WERI-Rb-1 (cell line): ENCODE data around the gene GDPD5.

ENCODE experiments used
- DNase-seq: peaks from one replicate; pipeline ENCODE4 v3.0.0-alpha.2; 2020
- H3K27ac ChIP-seq: fragments of 250-450 bp; sonication (Bioruptor Pico); 2 replicates; pipeline ENCODE4 v1.5.1; 2020; ENCODE audit warnings: mild to moderate bottlenecking, moderate library complexity
- H3K27me3 ChIP-seq: fragments of 250-450 bp; sonication (Bioruptor Pico); 2 replicates; pipeline ENCODE4 v1.5.1; 2021; ENCODE audit warnings: mild to moderate bottlenecking, low read depth, moderate library complexity; ENCODE audit not compliant: insufficient read depth, severe bottlenecking
- H3K36me3 ChIP-seq: fragments of 250-450 bp; sonication (Bioruptor Pico); 2 replicates; pipeline ENCODE4 v1.5.1; 2020; ENCODE audit warnings: mild to moderate bottlenecking, moderate library complexity
- H3K4me3 ChIP-seq: 2 replicates; pipeline ENCODE4 v1.5.1; 2011; ENCODE audit warnings: low read depth, mild to moderate bottlenecking, control low read depth, low read length
- H3K9me3 ChIP-seq: fragments of 250-450 bp; sonication (Bioruptor Pico); 2 replicates; pipeline ENCODE4 v1.5.1; 2021; ENCODE audit warnings: mild to moderate bottlenecking, moderate library complexity; ENCODE audit not compliant: severe bottlenecking
- TF ChIP-seq, protein P1 (sequence below): IDR thresholded peaks from 2 replicates; pipeline ENCODE4 v1.5.1; 2011; ENCODE audit warnings: low read depth, mild to moderate bottlenecking, control low read depth, inconsistent platforms, low read length

The GDPD5 gene

GRCh38 chr11:75470476-75471080 is 55.2 kb downstream of the GDPD5 start:
- TF ChIP-seq, protein P1, sequence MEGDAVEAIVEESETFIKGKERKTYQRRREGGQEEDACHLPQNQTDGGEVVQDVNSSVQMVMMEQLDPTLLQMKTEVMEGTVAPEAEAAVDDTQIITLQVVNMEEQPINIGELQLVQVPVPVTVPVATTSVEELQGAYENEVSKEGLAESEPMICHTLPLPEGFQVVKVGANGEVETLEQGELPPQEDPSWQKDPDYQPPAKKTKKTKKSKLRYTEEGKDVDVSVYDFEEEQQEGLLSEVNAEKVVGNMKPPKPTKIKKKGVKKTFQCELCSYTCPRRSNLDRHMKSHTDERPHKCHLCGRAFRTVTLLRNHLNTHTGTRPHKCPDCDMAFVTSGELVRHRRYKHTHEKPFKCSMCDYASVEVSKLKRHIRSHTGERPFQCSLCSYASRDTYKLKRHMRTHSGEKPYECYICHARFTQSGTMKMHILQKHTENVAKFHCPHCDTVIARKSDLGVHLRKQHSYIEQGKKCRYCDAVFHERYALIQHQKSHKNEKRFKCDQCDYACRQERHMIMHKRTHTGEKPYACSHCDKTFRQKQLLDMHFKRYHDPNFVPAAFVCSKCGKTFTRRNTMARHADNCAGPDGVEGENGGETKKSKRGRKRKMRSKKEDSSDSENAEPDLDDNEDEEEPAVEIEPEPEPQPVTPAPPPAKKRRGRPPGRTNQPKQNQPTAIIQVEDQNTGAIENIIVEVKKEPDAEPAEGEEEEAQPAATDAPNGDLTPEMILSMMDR, result no peak

GRCh38 chr11:75469785-75470405 is 55.8 kb downstream of the GDPD5 start:
- H3K36me3 ChIP-seq, result peaks cover 9% of the 10 kb centered on the region
- no peaks in the 10 kb centered on the region for H3K9me3 ChIP-seq
- H3K27ac ChIP-seq, result peak overlapping the region; percentile 87
- H3K27me3 ChIP-seq, result no peaks in the 10 kb centered on the region
- no peak for DNase-seq
- no peak overlapping the region for H3K4me3 ChIP-seq
- TF ChIP-seq, protein P1, result no peak

More at GRCh38 chr11:75470476-75471080, 55.2 kb downstream of the GDPD5 start:
- H3K27me3 ChIP-seq, result no peaks in the 10 kb centered on the region
- DNase-seq, result no peak
- peak overlapping the region; percentile 87 for H3K27ac ChIP-seq
- peaks cover 14% of the 10 kb centered on the region for H3K36me3 ChIP-seq
- no peaks in the 10 kb centered on the region for H3K9me3 ChIP-seq
- peak overlapping the region; percentile 25; the same call in 1 of the 2 replicates for H3K4me3 ChIP-seq

- Histone ChIP-seq H3K27me3 (no peaks in the 10 kb centered on the region), H3K4me3 (no peak overlapping the region), H3K27ac (peak overlapping the region; percentile 87), H3K36me3 (peaks cover 8% of the 10 kb centered on the region), H3K9me3 (no peaks in the 10 kb centered on the region)
- TF ChIP-seq, protein P1, result no peak
- peak; percentile 66 for DNase-seq
Measured at GRCh38 chr11:75468534-75469340, 57.0 kb downstream of the GDPD5 start.

DNA sequence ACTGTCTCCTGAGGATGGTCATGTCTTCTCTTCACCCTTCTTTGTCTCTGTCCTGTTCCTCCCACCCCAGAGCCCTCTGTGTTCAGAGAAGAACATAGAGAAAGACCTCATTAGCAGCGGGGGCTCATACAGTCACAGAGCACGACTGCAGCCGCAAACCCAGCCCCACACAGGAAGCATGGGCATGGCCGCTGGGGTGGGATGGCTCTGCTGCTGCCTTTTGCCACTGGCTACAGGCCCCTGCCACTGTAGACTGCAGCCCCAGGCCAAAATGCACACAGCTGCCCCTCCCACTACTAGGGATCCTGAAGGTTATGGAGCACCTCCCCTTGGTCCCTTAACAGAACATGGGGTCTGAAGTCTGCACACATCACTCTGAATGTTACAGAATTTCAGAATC is 57.9 kb downstream of the GDPD5 start:
- no peak for DNase-seq
- TF ChIP-seq, protein P1, result no peak
- no peaks in the 10 kb centered on the region for H3K27me3 ChIP-seq

DNA sequence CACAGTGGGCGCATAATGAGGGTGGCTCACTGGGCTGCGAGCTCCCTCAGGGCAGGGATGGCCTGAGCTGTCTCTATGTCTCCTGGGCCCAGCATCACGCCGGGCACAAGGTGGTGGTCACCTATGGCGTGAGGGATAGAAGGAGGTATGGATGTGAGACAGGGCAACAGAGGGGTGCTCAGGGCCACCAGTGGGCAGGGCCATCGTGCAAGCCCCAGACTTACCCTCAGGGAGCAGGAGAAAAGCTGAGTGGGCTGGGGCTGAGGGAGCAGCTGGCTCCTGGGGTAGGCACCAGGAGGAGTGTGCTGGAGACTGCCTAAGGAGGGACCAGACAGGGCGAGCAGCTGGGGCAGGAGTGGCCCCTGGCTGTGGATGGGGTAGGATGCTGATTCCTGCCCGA is 58.4 kb downstream of the GDPD5 start:
- Histone ChIP-seq H3K4me3 (no peak overlapping the region), H3K9me3 (no peaks in the 10 kb centered on the region), H3K27me3 (no peaks in the 10 kb centered on the region), H3K36me3 (peaks cover 7% of the 10 kb centered on the region), H3K27ac (no peak overlapping the region)
- TF ChIP-seq, protein P1, result no peak
- DNase-seq, result no peak

More for the DNA sequence above, 57.9 kb downstream of the GDPD5 start:
- Histone ChIP-seq H3K36me3 (peaks cover 7% of the 10 kb centered on the region), H3K27ac (peak overlapping the region; percentile 87; the same call in 1 of the 2 replicates), H3K4me3 (no peak overlapping the region), H3K9me3 (no peaks in the 10 kb centered on the region)
